ENCODE data around the gene COBL.
A peak's percentile ranks its signal among the peaks of the same experiment; 100 is the strongest.

Gene COBL

GRCh38 chr7:51316666-51317581 is at the start of gene COBL:
TSS of gene COBL (minus strand) at chr7:51316809. CDS start at chr7:51316633, 176 bp downstream.
- no peak for DNase-seq

- DNase-seq = no peak
Measured at GRCh38 chr7:51366172-51366728, 49.6 kb upstream of the COBL start.

- DNase-seq = no peak
Measured at GRCh38 chr7:51357821-51358220, 41.2 kb upstream of the COBL start.

- no peak for DNase-seq
Measured at GRCh38 chr7:51356849-51357516, 40.4 kb upstream of the COBL start.

GRCh38 chr7:51354897-51355296 is 38.3 kb upstream of the COBL start:
- DNase-seq = no peak

GRCh38 chr7:51354434-51354833 is 37.8 kb upstream of the COBL start:
- no peak for DNase-seq

- DNase-seq = no peak
Measured at GRCh38 chr7:51352174-51353100, 35.8 kb upstream of the COBL start.

- peak; percentile 74 for DNase-seq
Measured at GRCh38 chr7:51351661-51352060, 35.1 kb upstream of the COBL start.

GRCh38 chr7:51350546-51350896 is 33.9 kb upstream of the COBL start:
- no peak for DNase-seq

GRCh38 chr7:51349820-51350545 is 33.4 kb upstream of the COBL start:
- DNase-seq = peak; percentile 76

GRCh38 chr7:51346126-51346525 is 29.5 kb upstream of the COBL start:
- DNase-seq = no peak

- no peak for DNase-seq
Measured at GRCh38 chr7:51344406-51345138, 28.0 kb upstream of the COBL start.

- DNase-seq = no peak
Measured at GRCh38 chr7:51340936-51341335, 24.3 kb upstream of the COBL start.

GRCh38 chr7:51340029-51340838 is 23.6 kb upstream of the COBL start:
- no peak for DNase-seq

GRCh38 chr7:51335057-51335456 is 18.4 kb upstream of the COBL start:
- DNase-seq = no peak

GRCh38 chr7:51329696-51330263 is 13.2 kb upstream of the COBL start:
- no peak for DNase-seq

GRCh38 chr7:51328351-51328801 is 11.8 kb upstream of the COBL start:
- no peak for DNase-seq

- no peak for DNase-seq
Measured at GRCh38 chr7:51327287-51327717, 10.7 kb upstream of the COBL start.

GRCh38 chr7:51326656-51327286 is 10.2 kb upstream of the COBL start:
- DNase-seq = no peak

Measured in fibroblast of skin of right biceps (primary cell).